ENCODE data around the gene SUN2. TPM values are rescaled to one million over a fixed set of nuclear protein-coding genes. Genes with fewer than 3 reads are reported as not detected.

Gene SUN2
- total RNA-seq, 1 experiment from 2014 or later, result 66.3 TPM

GRCh38 chr22:38798496-38798895 lies 42.7 kb upstream of the SUN2 start:
- intact Hi-C loops (cut with micrococcal nuclease; ENCODE audit: unreplicated experiment), result no loop called here
- DNase-seq, result no peak
- Mint-ChIP-seq H3K4me3 (ENCODE audit: low read depth, unreplicated experiment) (no peak overlapping the region), H3K27ac (ENCODE audit: unreplicated experiment) (no peak overlapping the region), H3K4me1 (ENCODE audit: low read depth, unreplicated experiment) (peaks cover 5% of the 10 kb centered on the region), H3K36me3 (ENCODE audit: insufficient read depth, unreplicated experiment) (peaks cover 8% of the 10 kb centered on the region), H3K27me3 (ENCODE audit: unreplicated experiment) (peaks cover 66% of the 10 kb centered on the region), H3K9me3 (ENCODE audit: low read depth, unreplicated experiment) (no peaks in the 10 kb centered on the region)
- TF ChIP-seq CTCF (IDR thresholded peaks at IDR 0.05; ENCODE audit: unreplicated experiment), result no peak
- BruUV-seq (replicated peaks), result no TSS peak
- CTCF ChIA-PET, result no interaction called here

- CTCF ChIA-PET, result no interaction called here
- TF ChIP-seq CTCF (IDR thresholded peaks at IDR 0.05; ENCODE audit: unreplicated experiment), result no peak
- Mint-ChIP-seq H3K27ac (ENCODE audit: unreplicated experiment) (no peak overlapping the region), H3K4me3 (ENCODE audit: low read depth, unreplicated experiment) (no peak overlapping the region), H3K4me1 (ENCODE audit: low read depth, unreplicated experiment) (no peaks in the 10 kb centered on the region), H3K27me3 (ENCODE audit: unreplicated experiment) (peaks cover 60% of the 10 kb centered on the region), H3K36me3 (ENCODE audit: insufficient read depth, unreplicated experiment) (peaks cover 14% of the 10 kb centered on the region), H3K9me3 (ENCODE audit: low read depth, unreplicated experiment) (no peaks in the 10 kb centered on the region)
- BruUV-seq (replicated peaks), result no TSS peak
- intact Hi-C loops (cut with micrococcal nuclease; ENCODE audit: unreplicated experiment), result no loop called here
- no peak for DNase-seq
Observed at GRCh38 chr22:38796262-38796957, 40.6 kb upstream of the SUN2 start.

- no TSS peak for BruUV-seq (replicated peaks)
- no peak for DNase-seq
- intact Hi-C loops (cut with micrococcal nuclease; ENCODE audit: unreplicated experiment), result no loop called here
- H3K27me3 Mint-ChIP-seq (ENCODE audit: unreplicated experiment), result peaks cover 52% of the 10 kb centered on the region
- H3K9me3 Mint-ChIP-seq (ENCODE audit: low read depth, unreplicated experiment), result no peaks in the 10 kb centered on the region
- H3K27ac Mint-ChIP-seq (ENCODE audit: unreplicated experiment), result no peak overlapping the region
- H3K36me3 Mint-ChIP-seq (ENCODE audit: insufficient read depth, unreplicated experiment), result peaks cover 14% of the 10 kb centered on the region
- TF ChIP-seq CTCF (IDR thresholded peaks at IDR 0.05; ENCODE audit: unreplicated experiment), result no peak
- no peak overlapping the region for H3K4me3 Mint-ChIP-seq (ENCODE audit: low read depth, unreplicated experiment)
- CTCF ChIA-PET, result no interaction called here
- H3K4me1 Mint-ChIP-seq (ENCODE audit: low read depth, unreplicated experiment), result no peaks in the 10 kb centered on the region
Observed at GRCh38 chr22:38795569-38795968, 39.8 kb upstream of the SUN2 start.

- Mint-ChIP-seq H3K27me3 (ENCODE audit: unreplicated experiment) (peaks cover 42% of the 10 kb centered on the region), H3K4me1 (ENCODE audit: low read depth, unreplicated experiment) (no peaks in the 10 kb centered on the region), H3K4me3 (ENCODE audit: low read depth, unreplicated experiment) (peak within 1 kb of the TSS; percentile 79), H3K36me3 (ENCODE audit: insufficient read depth, unreplicated experiment) (peaks cover 14% of the 10 kb centered on the region), H3K9me3 (ENCODE audit: low read depth, unreplicated experiment) (no peaks in the 10 kb centered on the region), H3K27ac (ENCODE audit: unreplicated experiment) (peak within 1 kb of the TSS; percentile 80)
- BruUV-seq (replicated peaks), result no TSS peak
- CTCF ChIA-PET, result no interaction called here
- DNase-seq, result peak; percentile 92
- no peak for TF ChIP-seq CTCF (IDR thresholded peaks at IDR 0.05; ENCODE audit: unreplicated experiment)
- intact Hi-C loops (cut with micrococcal nuclease; ENCODE audit: unreplicated experiment), result no loop called here
Observed at GRCh38 chr22:38793721-38794466, 38.1 kb upstream of the SUN2 start, which contains the start of gene DNAL4. DNAL4 (minus strand) TSS chr22:38794143; CDS start chr22:38782731, 11,412 bp downstream.

All from Calu3 (cell line).